Activated CD4-positive, alpha-beta T cell treated with anti-CD3 and anti-CD28 coated beads, Interleukin-2, amount 10 ng/mL, durations not matched to agents 7 days and 5 days (primary cell): ENCODE measurements around the gene ARL5A. TPM values are rescaled to one million over a fixed set of nuclear protein-coding genes. Genes with fewer than 3 reads are reported as not detected.
"Not testable (repeated sequence)": the region's sequence is repeated elsewhere in the genome, so short reads cannot be mapped to it uniquely, and the experiment has no call there.

Experiments
- CTCF ChIA-PET: fragments of 350-600 bp; sonication (Branson Sonifier 250); formaldehyde crosslinking; loops from one replicate; lab custom pipeline; 2021; ENCODE audit warnings: antibody characterized with exemption; lab: Charles Lee
- POLR2A ChIA-PET: fragments of 350-600 bp; sonication (Branson Sonifier 250); formaldehyde crosslinking; loops from one replicate; lab custom pipeline; 2021; ENCODE audit warnings: antibody characterized with exemption; lab: Charles Lee
- DNase-seq: peaks from one replicate; pipeline ENCODE4 v3.0.0-alpha.2; 2020
- H3K27ac Mint-ChIP-seq: one replicate; pipeline ENCODE4 v1.8.0; 2021; ENCODE audit warnings: mild to moderate bottlenecking, moderate library complexity, mixed read lengths
- H3K27me3 Mint-ChIP-seq: one replicate; pipeline ENCODE4 v1.8.0; 2021; ENCODE audit warnings: mixed read lengths
- H3K36me3 Mint-ChIP-seq: one replicate; pipeline ENCODE4 v1.8.0; 2021; ENCODE audit warnings: low read depth, mixed read lengths
- H3K4me1 Mint-ChIP-seq: one replicate; pipeline ENCODE4 v1.8.0; 2021; ENCODE audit warnings: mixed read lengths
- H3K4me3 Mint-ChIP-seq: one replicate; pipeline ENCODE4 v1.8.0; 2021; ENCODE audit warnings: mild to moderate bottlenecking, moderate library complexity, mixed read lengths
- H3K9me3 Mint-ChIP-seq: one replicate; pipeline ENCODE4 v1.8.0; 2021; ENCODE audit warnings: mixed read lengths
- total RNA-seq, 2 experiments: library from RNA; stranded (reverse); gene quantifications; one replicate each; pipeline ENCODE4 v1.2.3, GENCODE V29; 2021

ARL5A gene
- total RNA-seq = 10 to 100 TPM; 47.4 to 49.0 TPM

- Mint-ChIP-seq H3K36me3 (peaks cover 9% of the 10 kb centered on the region), H3K4me1 (peaks cover 38% of the 10 kb centered on the region), H3K4me3 (peak within 1 kb of the TSS; percentile 97), H3K9me3 (no peaks in the 10 kb centered on the region), H3K27me3 (no peaks in the 10 kb centered on the region), H3K27ac (peak within 1 kb of the TSS; percentile 90)
- peak; percentile 93 for DNase-seq
- CTCF ChIA-PET = interaction anchor here (0.7 to 1.5 kb wide), 5 partner anchors 9 to 313 kb away, joined by 3 read pairs; no protein-coding TSS in a partner anchor
- POLR2A ChIA-PET = interaction anchor here (0.6 kb wide), 1 partner anchor 343 kb away, joined by 9 read pairs; no protein-coding TSS in a partner anchor
These were observed at the start of gene ARL5A for GRCh38 chr2:151828143-151828889. Gene ARL5A, minus strand, starts transcription at chr2:151828421. Its CDS starts 245 bp downstream, at chr2:151828176.

- POLR2A ChIA-PET, DNase-seq: not testable (repeated sequence)
These were observed 47.4 kb upstream of the ARL5A start for GRCh38 chr2:151875631-151876030.

GRCh38 chr2:151872463-151872862 lies 44.2 kb upstream of the ARL5A start:
- ChIA-PET POLR2A (no interaction called here), CTCF (no interaction called here)
- no peaks in the 10 kb centered on the region for H3K36me3 Mint-ChIP-seq
- no peak overlapping the region for H3K27ac Mint-ChIP-seq
- H3K27me3 Mint-ChIP-seq = no peaks in the 10 kb centered on the region
- H3K9me3 Mint-ChIP-seq = no peaks in the 10 kb centered on the region
- no peak overlapping the region for H3K4me3 Mint-ChIP-seq
- no peak for DNase-seq
- H3K4me1 Mint-ChIP-seq = no peaks in the 10 kb centered on the region

More at GRCh38 chr2:151875631-151876030, 47.4 kb upstream of the ARL5A start:
- not testable (repeated sequence) for H3K27me3 Mint-ChIP-seq, H3K27ac Mint-ChIP-seq, H3K9me3 Mint-ChIP-seq, H3K4me1 Mint-ChIP-seq, H3K4me3 Mint-ChIP-seq, H3K36me3 Mint-ChIP-seq
- CTCF ChIA-PET = interaction anchor here (0.7 kb wide), 1 partner anchor 116 kb away, joined by 4 read pairs; no protein-coding TSS in a partner anchor

- ChIA-PET CTCF (no interaction called here), POLR2A (no interaction called here)
- H3K4me3 Mint-ChIP-seq = no peak overlapping the region
- no peak overlapping the region for H3K27ac Mint-ChIP-seq
- H3K9me3 Mint-ChIP-seq = no peaks in the 10 kb centered on the region
- no peak for DNase-seq
- H3K27me3 Mint-ChIP-seq = no peaks in the 10 kb centered on the region
- no peaks in the 10 kb centered on the region for H3K36me3 Mint-ChIP-seq
- no peaks in the 10 kb centered on the region for H3K4me1 Mint-ChIP-seq
These were observed 41.1 kb upstream of the ARL5A start for GRCh38 chr2:151869291-151869690.

- ChIA-PET CTCF (interaction anchor here (1.0 to 1.1 kb wide), 2 partner anchors 12 to 162 kb away, joined by 3 read pairs; no protein-coding TSS in a partner anchor), POLR2A (no interaction called here)
These were observed 34.5 kb upstream of the ARL5A start for GRCh38 chr2:151862700-151863099.

GRCh38 chr2:151861174-151861573 lies 33.0 kb upstream of the ARL5A start:
- Mint-ChIP-seq H3K27me3 (peaks cover 3% of the 10 kb centered on the region), H3K36me3 (no peaks in the 10 kb centered on the region), H3K4me1 (no peaks in the 10 kb centered on the region), H3K9me3 (no peaks in the 10 kb centered on the region), H3K4me3 (no peak overlapping the region), H3K27ac (no peak overlapping the region)
- DNase-seq = no peak
- ChIA-PET CTCF (no interaction called here), POLR2A (no interaction called here)

More at GRCh38 chr2:151862700-151863099, 34.5 kb upstream of the ARL5A start:
- Mint-ChIP-seq H3K4me1 (no peaks in the 10 kb centered on the region), H3K27me3 (peaks cover 3% of the 10 kb centered on the region), H3K27ac (no peak overlapping the region), H3K9me3 (no peaks in the 10 kb centered on the region), H3K36me3 (no peaks in the 10 kb centered on the region), H3K4me3 (no peak overlapping the region)
- no peak for DNase-seq

GRCh38 chr2:151860613-151861146 lies 32.5 kb upstream of the ARL5A start:
- H3K36me3 Mint-ChIP-seq = no peaks in the 10 kb centered on the region
- CTCF ChIA-PET = interaction anchor here (1.1 to 1.3 kb wide), 2 partner anchors 14 to 165 kb away, joined by 3 to 4 read pairs; no protein-coding TSS in a partner anchor
- no peak overlapping the region for H3K27ac Mint-ChIP-seq
- POLR2A ChIA-PET = no interaction called here
- no peaks in the 10 kb centered on the region for H3K9me3 Mint-ChIP-seq
- H3K4me3 Mint-ChIP-seq = no peak overlapping the region
- peaks cover 3% of the 10 kb centered on the region for H3K27me3 Mint-ChIP-seq
- DNase-seq = no peak
- H3K4me1 Mint-ChIP-seq = no peaks in the 10 kb centered on the region

- H3K4me3 Mint-ChIP-seq = no peak overlapping the region
- ChIA-PET CTCF (interaction anchor here (0.5 to 1.3 kb wide), 3 partner anchors 14 to 166 kb away, joined by 3 to 4 read pairs (median 3); no protein-coding TSS in a partner anchor), POLR2A (no interaction called here)
- H3K27ac Mint-ChIP-seq = no peak overlapping the region
- DNase-seq = no peak
- H3K4me1 Mint-ChIP-seq = no peaks in the 10 kb centered on the region
- H3K9me3 Mint-ChIP-seq = no peaks in the 10 kb centered on the region
- H3K36me3 Mint-ChIP-seq = no peaks in the 10 kb centered on the region
- peaks cover 3% of the 10 kb centered on the region for H3K27me3 Mint-ChIP-seq
These were observed 32.0 kb upstream of the ARL5A start for GRCh38 chr2:151860210-151860609.

- CTCF ChIA-PET = no interaction called here
These were observed 29.4 kb upstream of the ARL5A start for GRCh38 chr2:151857650-151858049.

GRCh38 chr2:151855111-151855510 lies 26.9 kb upstream of the ARL5A start:
- no peak overlapping the region for H3K27ac Mint-ChIP-seq
- DNase-seq = no peak
- no peak overlapping the region for H3K4me3 Mint-ChIP-seq
- no peaks in the 10 kb centered on the region for H3K36me3 Mint-ChIP-seq
- ChIA-PET POLR2A (no interaction called here), CTCF (interaction anchor here (0.6 kb wide), 1 partner anchor 405 kb away, joined by 3 read pairs; no protein-coding TSS in a partner anchor)
- H3K4me1 Mint-ChIP-seq = no peaks in the 10 kb centered on the region
- H3K27me3 Mint-ChIP-seq = peaks cover 1% of the 10 kb centered on the region
- no peaks in the 10 kb centered on the region for H3K9me3 Mint-ChIP-seq

More at GRCh38 chr2:151857650-151858049, 29.4 kb upstream of the ARL5A start:
- Mint-ChIP-seq H3K27me3 (peaks cover 1% of the 10 kb centered on the region), H3K27ac (no peak overlapping the region), H3K9me3 (no peaks in the 10 kb centered on the region), H3K36me3 (no peaks in the 10 kb centered on the region), H3K4me1 (no peaks in the 10 kb centered on the region), H3K4me3 (no peak overlapping the region)
- no peak for DNase-seq
- POLR2A ChIA-PET = no interaction called here

GRCh38 chr2:151853070-151853758 lies 25.0 kb upstream of the ARL5A start:
- Mint-ChIP-seq H3K36me3 (no peaks in the 10 kb centered on the region), H3K4me3 (no peak overlapping the region), H3K4me1 (no peaks in the 10 kb centered on the region), H3K27me3 (peaks cover 7% of the 10 kb centered on the region), H3K9me3 (no peaks in the 10 kb centered on the region), H3K27ac (no peak overlapping the region)
- ChIA-PET POLR2A (no interaction called here), CTCF (no interaction called here)
- DNase-seq = no peak

GRCh38 chr2:151852260-151853069 lies 24.2 kb upstream of the ARL5A start:
- peaks cover 8% of the 10 kb centered on the region for H3K27me3 Mint-ChIP-seq
- no peaks in the 10 kb centered on the region for H3K36me3 Mint-ChIP-seq
- DNase-seq = no peak
- CTCF ChIA-PET = no interaction called here
- H3K4me3 Mint-ChIP-seq = no peak overlapping the region
- no peaks in the 10 kb centered on the region for H3K9me3 Mint-ChIP-seq
- H3K27ac Mint-ChIP-seq = no peak overlapping the region
- H3K4me1 Mint-ChIP-seq = no peaks in the 10 kb centered on the region
- POLR2A ChIA-PET = no interaction called here
